IMR-90 (cell line): ENCODE data around the gene MYO9A. TPM values are rescaled to one million over a fixed set of nuclear protein-coding genes. Genes with fewer than 3 reads are reported as not detected.

Source experiments
- ATAC-seq: fragments of 200-7000 bp; cut with Tn5 transposase; 2 replicates; pipeline ENCODE4 v1.9.1; 2020; ENCODE audit warnings: low read depth, mild to moderate bottlenecking, moderate library complexity
- BruUV-seq: library from RNA; stranded (reverse); fragments of 400-500 nt; replicated peaks from 2 replicates; lab custom pipeline; 2021; lab: Mats Ljungman, UMichigan
- CTCF ChIA-PET: fragments of 300-600 bp; formaldehyde crosslinking; extraction: SDS; loops from one replicate; lab custom pipeline; 2021; ENCODE audit warnings: antibody characterized with exemption; lab: Yijun Ruan, JAX
- POLR2A ChIA-PET: fragments of 300-600 bp; sonication (Branson Sonifier 250); formaldehyde crosslinking; loops from one replicate; lab custom pipeline; 2022; ENCODE audit warnings: antibody characterized with exemption; ENCODE audit not compliant: unreplicated experiment; lab: Charles Lee
- DNase-seq: peaks from one replicate; pipeline ENCODE4 v3.0.0; 2013
- H2AFZ ChIP-seq: replicated peaks from 2 replicates; pipeline ENCODE3; 2013; ENCODE audit warnings: low read length, mild to moderate bottlenecking; ENCODE audit not compliant: poor library complexity
- H2AK5ac ChIP-seq: 2 replicates; pipeline ENCODE4 v1.6.1; 2013; ENCODE audit warnings: low read depth, low read length, inconsistent platforms
- H2AK9ac ChIP-seq: replicated peaks from 2 replicates; pipeline ENCODE3; 2013; ENCODE audit warnings: mild to moderate bottlenecking, low read depth, low read length, moderate library complexity; ENCODE audit not compliant: poor library complexity
- H2BK120ac ChIP-seq: 2 replicates; pipeline ENCODE4 v1.6.1; 2013; ENCODE audit warnings: low read depth, low read length, inconsistent platforms
- H2BK15ac ChIP-seq: 3 replicates; pipeline ENCODE4 v1.6.1; 2013; ENCODE audit warnings: low read depth, low read length, inconsistent platforms
- H2BK20ac ChIP-seq: 2 replicates; pipeline ENCODE4 v1.6.1; 2013; ENCODE audit warnings: low read depth, mild to moderate bottlenecking, inconsistent platforms, low read length, moderate library complexity
- H2BK5ac ChIP-seq: 2 replicates; pipeline ENCODE4 v1.6.1; 2013; ENCODE audit warnings: mild to moderate bottlenecking, low read depth, low read length, inconsistent platforms; ENCODE audit not compliant: poor library complexity, severe bottlenecking
- H3K14ac ChIP-seq: replicated peaks from 2 replicates; pipeline ENCODE4 v1.6.1; 2013; ENCODE audit warnings: low read depth, low read length, inconsistent platforms
- H3K18ac ChIP-seq: 2 replicates; pipeline ENCODE4 v1.6.1; 2013; ENCODE audit warnings: low read depth, low read length, control low read depth
- H3K23ac ChIP-seq: 2 replicates; pipeline ENCODE4 v1.6.1; 2013; ENCODE audit warnings: low read depth, low read length, inconsistent platforms
- H3K27ac ChIP-seq: 2 replicates; pipeline ENCODE4 v1.5.1; 2013; ENCODE audit warnings: mild to moderate bottlenecking, control low read depth, low read length; ENCODE audit not compliant: insufficient read depth
- H3K27me3 ChIP-seq: 2 replicates; pipeline ENCODE4 v1.6.1; 2013; ENCODE audit warnings: low read length; ENCODE audit not compliant: control insufficient read depth, insufficient read depth
- H3K36me3 ChIP-seq: 2 replicates; pipeline ENCODE4 v1.6.1; 2013; ENCODE audit warnings: low read length, mixed read lengths; ENCODE audit not compliant: control insufficient read depth, insufficient read depth
- H3K4ac ChIP-seq: 2 replicates; pipeline ENCODE4 v1.6.1; 2013; ENCODE audit warnings: low read depth, low read length, inconsistent platforms
- H3K4me1 ChIP-seq: 2 replicates; pipeline ENCODE4 v1.6.1; 2013; ENCODE audit warnings: low read length, mixed read lengths; ENCODE audit not compliant: control insufficient read depth, insufficient read depth
- H3K4me2 ChIP-seq: 2 replicates; pipeline ENCODE4 v1.6.1; 2013; ENCODE audit warnings: low read depth, mild to moderate bottlenecking, control low read depth, low read length, moderate library complexity
- H3K4me3 ChIP-seq: 2 replicates; pipeline ENCODE4 v1.5.1; 2013; ENCODE audit warnings: low read depth, mild to moderate bottlenecking, control low read depth, low read length, moderate library complexity; ENCODE audit not compliant: insufficient read depth
- H3K56ac ChIP-seq: 2 replicates; pipeline ENCODE4 v1.6.1; 2013; ENCODE audit warnings: low read length, inconsistent platforms; ENCODE audit not compliant: insufficient read depth; ENCODE audit errors: extremely low read depth
- H3K79me1 ChIP-seq, 2 experiments: 2 replicates each; pipeline ENCODE4 v1.6.1; 2013; ENCODE audit warnings: low read length in 2 of 2, inconsistent platforms in 1 of 2, low read depth in 1 of 2
- H3K9ac ChIP-seq: 2 replicates; pipeline ENCODE4 v1.6.1; 2013; ENCODE audit warnings: low read depth, low read length, control low read depth
- H3K9me1 ChIP-seq: 2 replicates; pipeline ENCODE4 v1.6.1; 2013; ENCODE audit warnings: low read length, inconsistent platforms; ENCODE audit not compliant: insufficient read depth
- H3K9me3 ChIP-seq: 2 replicates; pipeline ENCODE4 v1.6.1; 2013; ENCODE audit warnings: low read length; ENCODE audit not compliant: control insufficient read depth, insufficient read depth
- H4K20me1 ChIP-seq: 2 replicates; pipeline ENCODE4 v1.6.1; 2013; ENCODE audit warnings: low read length, inconsistent platforms; ENCODE audit not compliant: insufficient read depth
- H4K5ac ChIP-seq: 2 replicates; pipeline ENCODE4 v1.6.1; 2013; ENCODE audit warnings: mild to moderate bottlenecking, low read depth, low read length, control low read depth
- H4K8ac ChIP-seq, 2 experiments: 2 replicates each; pipeline ENCODE4 v1.6.1; 2013; ENCODE audit warnings: low read depth in 2 of 2, low read length in 2 of 2, control low read depth in 1 of 2, inconsistent platforms in 1 of 2
- H4K91ac ChIP-seq: 2 replicates; pipeline ENCODE4 v1.6.1; 2013; ENCODE audit warnings: low read depth, low read length, inconsistent platforms; ENCODE audit not compliant: insufficient read depth
- BHLHE40 ChIP-seq: fragments of 150-350 bp; IDR thresholded peaks from 2 replicates; pipeline ENCODE4 v1.6.1; 2016; ENCODE audit warnings: mild to moderate bottlenecking, low read depth, low read length
- CEBPB ChIP-seq: IDR thresholded peaks from 2 replicates; pipeline ENCODE4 v1.6.1; 2012; ENCODE audit warnings: low read depth, low read length, improper control_type of control experiment
- CHD1 ChIP-seq: IDR thresholded peaks from 2 replicates; pipeline ENCODE4 v1.6.1; 2012; ENCODE audit warnings: low read depth, low read length, improper control_type of control experiment
- CTCF ChIP-seq: conservative IDR thresholded peaks from 2 replicates; pipeline ENCODE4 v1.5.1; 2012; ENCODE audit warnings: mild to moderate bottlenecking, low read depth, low read length, improper control_type of control experiment
- ELK1 ChIP-seq: fragments of 150-350 bp; IDR thresholded peaks from 2 replicates; pipeline ENCODE4 v1.6.1; 2016; ENCODE audit warnings: low read depth, mild to moderate bottlenecking, low read length, moderate library complexity, borderline replicate concordance
- FOS ChIP-seq: fragments of 150-350 bp; IDR thresholded peaks from 2 replicates; pipeline ENCODE4 v1.6.1; 2016; ENCODE audit warnings: low read depth, low read length
- MAFK ChIP-seq: IDR thresholded peaks from 2 replicates; pipeline ENCODE4 v1.6.1; 2012; ENCODE audit warnings: low read depth, low read length, improper control_type of control experiment
- MAZ ChIP-seq: IDR thresholded peaks from 2 replicates; pipeline ENCODE4 v1.6.1; 2012; ENCODE audit warnings: low read depth, mild to moderate bottlenecking, low read length, improper control_type of control experiment, moderate library complexity, borderline replicate concordance
- MXI1 ChIP-seq: IDR thresholded peaks from 2 replicates; pipeline ENCODE4 v1.6.1; 2012; ENCODE audit warnings: low read depth, mild to moderate bottlenecking, low read length, moderate library complexity, borderline replicate concordance
- NFE2L2 ChIP-seq: fragments of 150-350 bp; IDR thresholded peaks from 2 replicates; pipeline ENCODE4 v1.6.1; 2016; ENCODE audit warnings: low read depth, mild to moderate bottlenecking, low read length
- POLR2A ChIP-seq: IDR thresholded peaks from 2 replicates; pipeline ENCODE4 v1.6.1; 2012; ENCODE audit warnings: mild to moderate bottlenecking, low read depth, low read length
- RAD21 ChIP-seq: IDR thresholded peaks from 2 replicates; pipeline ENCODE4 v1.6.1; 2012; ENCODE audit warnings: low read length, improper control_type of control experiment
- RCOR1 ChIP-seq: IDR thresholded peaks from 2 replicates; pipeline ENCODE4 v1.6.1; 2012; ENCODE audit warnings: mild to moderate bottlenecking, low read length, improper control_type of control experiment; ENCODE audit not compliant: insufficient replicate concordance
- RFX5 ChIP-seq: IDR thresholded peaks from 2 replicates; pipeline ENCODE4 v1.8.0; 2012; ENCODE audit warnings: low read depth, mild to moderate bottlenecking, low read length, moderate library complexity
- SMC3 ChIP-seq: fragments of 150-350 bp; IDR thresholded peaks from 2 replicates; pipeline ENCODE4 v1.6.1; 2016; ENCODE audit warnings: low read depth, mild to moderate bottlenecking, antibody characterized with exemption, low read length, moderate library complexity
- USF2 ChIP-seq: fragments of 150-350 bp; IDR thresholded peaks from 2 replicates; pipeline ENCODE4 v1.6.1; 2017; ENCODE audit warnings: mild to moderate bottlenecking, antibody characterized with exemption, low read length, low read depth
- WGBS, 2 experiments: methylation state at CpG; one replicate each; pipeline versions ENCODE4 v1.1.5 to v1.1.7; 2013; ENCODE audit warnings: missing lambda C conversion rate in 2 of 2; ENCODE audit not compliant: insufficient read length in 1 of 2; ENCODE audit errors: extremely low coverage in 2 of 2; 5-methylcytosine and 5-hydroxymethylcytosine counted together
- dilution Hi-C: fragments of 300-500 bp; cut with HindIII; formaldehyde crosslinking; loops from one replicate; pipeline ENCODE4 v1.14.3; 2018; ENCODE audit warnings: low sequenced_read_pairs; ENCODE audit not compliant: unreplicated experiment
- in situ Hi-C: fragments of 300-500 bp; cut with MboI; formaldehyde crosslinking; loops from 3 replicates; pipeline ENCODE4 v1.14.3; 2019; ENCODE audit warnings: low sequenced_read_pairs, inconsistent platforms, mixed read lengths
- intact Hi-C: fragments of 100-400 bp; cut with micrococcal nuclease; formaldehyde crosslinking; loops from 2 replicates; pipeline ENCODE4 v1.10.0; 2022
- polyA plus RNA-seq, 3 experiments: library from polyadenylated mRNA; depleted of rRNA; stranded (reverse); fragments of >200 nt; gene quantifications; 2 replicates each; pipeline ENCODE4 v1.2.3, GENCODE V29; 2012; ENCODE audit warnings: low replicate concordance in 1 of 3
- total RNA-seq: library from RNA; depleted of rRNA; stranded (reverse); fragments of >200 nt; gene quantifications from 2 replicates; pipeline ENCODE4 v1.2.3, GENCODE V29; 2012

Gene MYO9A
- total and polyA plus RNA-seq, 2 of the 4 experiments (the other 2 are of a cell fraction) = 6.0 to 49.5 TPM

- ChIA-PET POLR2A (no interaction called here), CTCF (no interaction called here)
- TF ChIP-seq CHD1 (no peak), MAFK (no peak), MXI1 (no peak), NFE2L2 (no peak), ELK1 (no peak), RFX5 (no peak), SMC3 (no peak), FOS (no peak), RCOR1 (no peak), RAD21 (no peak), CTCF (no peak), BHLHE40 (no peak), USF2 (no peak), POLR2A (no peak), MAZ (no peak), CEBPB (no peak)
- no peak overlapping the region for H3K14ac ChIP-seq
- in situ Hi-C loops = no loop called here
- H3K4me3 ChIP-seq = no peak overlapping the region
- H2AFZ ChIP-seq = no peak overlapping the region
- H3K18ac ChIP-seq = no peak overlapping the region
- H2BK20ac ChIP-seq = no peak overlapping the region
- no peak overlapping the region for H4K91ac ChIP-seq
- no peak overlapping the region for H4K5ac ChIP-seq
- BruUV-seq = no TSS peak
- no peaks in the 10 kb centered on the region for H3K4me1 ChIP-seq
- no peak overlapping the region for H2BK120ac ChIP-seq
- no CpG with 5 or more reads among the region's 1 CpG for WGBS, 2 experiments
- H3K36me3 ChIP-seq = no peaks in the 10 kb centered on the region
- DNase-seq = no peak
- no peaks in the 10 kb centered on the region for H4K20me1 ChIP-seq
- H3K79me1 ChIP-seq = no peaks in the 10 kb centered on the region
- H4K8ac ChIP-seq = no peak overlapping the region
- H3K9me3 ChIP-seq = no peaks in the 10 kb centered on the region
- H2BK15ac ChIP-seq = no peak overlapping the region
- H3K4me2 ChIP-seq = no peak overlapping the region
- dilution Hi-C loops = no loop called here
- H3K56ac ChIP-seq = no peak overlapping the region
- no peak overlapping the region for H3K4ac ChIP-seq
- no peak overlapping the region for H2BK5ac ChIP-seq
- H3K9me1 ChIP-seq = no peaks in the 10 kb centered on the region
- no peak overlapping the region for H3K9ac ChIP-seq
- H3K27me3 ChIP-seq = no peaks in the 10 kb centered on the region
- intact Hi-C loops = no loop called here
- ATAC-seq = no peak
- no peak overlapping the region for H2AK9ac ChIP-seq
- H3K27ac ChIP-seq = no peak overlapping the region
- no peak overlapping the region for H3K23ac ChIP-seq
- H2AK5ac ChIP-seq = no peak overlapping the region
Observed at GRCh38 chr15:71999807-72000206, 118.1 kb downstream of the MYO9A start.
